Liver (tissue), 3 donors: ENCODE data around the gene ALDH6A1.

Experiments
- CTCF ChIP-seq: fragments of 150-350 bp; IDR thresholded peaks from 2 replicates; pipeline ENCODE4 v1.5.1; 2017; ENCODE audit warnings: improper control_type of control experiment, low read depth, low read length; ENCODE audit not compliant: missing input control
- HNF4A ChIP-seq, 2 donors: conservative IDR thresholded peaks; 2 replicates each; pipeline ENCODE4 v1.6.1; 2016; ENCODE audit warnings: antibody characterized with exemption in 2 of 2, mild to moderate bottlenecking in 2 of 2
- REST ChIP-seq: IDR thresholded peaks from 2 replicates; pipeline ENCODE4 v1.6.1; 2016; ENCODE audit warnings: antibody characterized with exemption, mild to moderate bottlenecking
- YY1 ChIP-seq: IDR thresholded peaks from 2 replicates; pipeline ENCODE4 v1.6.1; 2016; ENCODE audit warnings: antibody characterized with exemption, mild to moderate bottlenecking
- TF ChIP-seq, protein P1 (sequence below): IDR thresholded peaks from 2 replicates; pipeline ENCODE4 v1.6.1; 2016; ENCODE audit warnings: antibody characterized with exemption
- TF ChIP-seq, protein P2 (sequence below): IDR thresholded peaks from 2 replicates; pipeline ENCODE4 v1.6.1; 2016; ENCODE audit warnings: antibody characterized with exemption
- donor health status: healthy.
- donor health status: healthy.

DNA sequence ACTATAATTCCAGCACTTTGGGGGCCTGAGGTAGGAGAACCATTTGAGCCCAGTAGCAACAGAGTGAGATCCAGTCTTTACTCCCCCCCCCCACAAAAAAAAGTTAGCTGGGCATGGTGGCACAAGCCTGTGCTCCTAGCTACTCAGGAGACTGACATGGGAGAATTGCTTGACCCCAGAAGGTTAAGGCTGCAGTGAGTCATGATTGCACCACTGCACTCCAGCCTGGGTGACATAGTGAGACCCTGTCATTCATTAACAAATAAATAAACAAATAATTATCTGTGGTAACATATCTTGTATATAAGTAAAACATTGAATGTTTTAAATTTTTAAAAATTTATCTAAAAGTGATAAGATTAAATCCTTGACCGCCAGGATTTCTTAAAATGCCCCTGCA is 70.0 kb downstream of the ALDH6A1 start:
- TF ChIP-seq CTCF (no peak), YY1 (peak; percentile 49), REST (no peak), HNF4A (conservative IDR thresholded peaks at IDR 0.05) (peak; percentile 68 to 76)
- TF ChIP-seq, protein P1, sequence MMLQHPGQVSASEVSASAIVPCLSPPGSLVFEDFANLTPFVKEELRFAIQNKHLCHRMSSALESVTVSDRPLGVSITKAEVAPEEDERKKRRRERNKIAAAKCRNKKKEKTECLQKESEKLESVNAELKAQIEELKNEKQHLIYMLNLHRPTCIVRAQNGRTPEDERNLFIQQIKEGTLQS: peak; percentile 99
- TF ChIP-seq, protein P2, sequence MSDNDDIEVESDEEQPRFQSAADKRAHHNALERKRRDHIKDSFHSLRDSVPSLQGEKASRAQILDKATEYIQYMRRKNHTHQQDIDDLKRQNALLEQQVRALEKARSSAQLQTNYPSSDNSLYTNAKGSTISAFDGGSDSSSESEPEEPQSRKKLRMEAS: no peak
